ENCODE data around the gene AGBL3. TPM values are rescaled to one million over a fixed set of nuclear protein-coding genes. Genes with fewer than 3 reads are reported as not detected.

The AGBL3 gene
- total RNA-seq, 4 donors from 2014 or later = 0.69 to 2.8 (median 0.92) TPM

GRCh38 chr7:135098391-135098790 lies 112.1 kb downstream of the AGBL3 start:
- no peak for DNase-seq (ENCODE audit: low spot score in 2 of 2)
- no peak for TF ChIP-seq CTCF (IDR thresholded peaks at IDR 0.05)
- no peak for TF ChIP-seq POLR2A (IDR thresholded peaks at IDR 0.05)
- H3K4me3 ChIP-seq (ENCODE audit: low read depth, poor library complexity, severe bottlenecking) = no peak overlapping the region
- intact Hi-C loops (cut with DNase I; ENCODE audit: low total_unique reads) = no loop called here
- WGBS, 2 donors = 23 to 33% methylated on average over 3 of the region's 3 CpGs

- DNase-seq (ENCODE audit: low spot score in 2 of 2) = no peak
- no peak overlapping the region for H3K4me3 ChIP-seq (ENCODE audit: low read depth, poor library complexity, severe bottlenecking)
- intact Hi-C loops (cut with DNase I; ENCODE audit: low total_unique reads) = no loop called here
- no peak for TF ChIP-seq POLR2A (IDR thresholded peaks at IDR 0.05)
- no peak for TF ChIP-seq CTCF (IDR thresholded peaks at IDR 0.05)
Observed at GRCh38 chr7:135100856-135101255, 114.5 kb downstream of the AGBL3 start.

GRCh38 chr7:135102372-135102771 lies 116.1 kb downstream of the AGBL3 start:
- no peak for DNase-seq (ENCODE audit: low spot score in 2 of 2)
- intact Hi-C loops (cut with DNase I; ENCODE audit: low total_unique reads) = no loop called here
- TF ChIP-seq CTCF (IDR thresholded peaks at IDR 0.05) (no peak), POLR2A (IDR thresholded peaks at IDR 0.05) (no peak)
- no peak overlapping the region for H3K4me3 ChIP-seq (ENCODE audit: low read depth, poor library complexity, severe bottlenecking)

GRCh38 chr7:135109562-135109961 lies 123.3 kb downstream of the AGBL3 start:
- H3K4me3 ChIP-seq (ENCODE audit: low read depth, poor library complexity, severe bottlenecking) = no peak overlapping the region
- 77 to 80% methylated on average over 4 of the region's 4 CpGs for WGBS, 2 donors
- DNase-seq (ENCODE audit: low spot score in 2 of 2) = no peak
- TF ChIP-seq POLR2A (IDR thresholded peaks at IDR 0.05) = no peak
- no peak for TF ChIP-seq CTCF (IDR thresholded peaks at IDR 0.05)
- intact Hi-C loops (cut with DNase I; ENCODE audit: low total_unique reads) = no loop called here

GRCh38 chr7:135109976-135110375 lies 123.7 kb downstream of the AGBL3 start:
- no peak for TF ChIP-seq CTCF (IDR thresholded peaks at IDR 0.05)
- TF ChIP-seq POLR2A (IDR thresholded peaks at IDR 0.05) = no peak
- 88% methylated on average over 1 of the region's 1 CpG for WGBS, 2 donors
- intact Hi-C loops (cut with DNase I; ENCODE audit: low total_unique reads) = no loop called here

GRCh38 chr7:135111379-135111778 lies 125.1 kb downstream of the AGBL3 start:
- 54 to 61% methylated on average over 2 of the region's 2 CpGs for WGBS, 2 donors
- H3K4me3 ChIP-seq (ENCODE audit: low read depth, poor library complexity, severe bottlenecking) = no peak overlapping the region
- intact Hi-C loops (cut with DNase I; ENCODE audit: low total_unique reads) = no loop called here
- no peak for DNase-seq (ENCODE audit: low spot score in 2 of 2)
- TF ChIP-seq POLR2A (IDR thresholded peaks at IDR 0.05) (no peak), CTCF (IDR thresholded peaks at IDR 0.05) (no peak)

More at GRCh38 chr7:135109976-135110375, 123.7 kb downstream of the AGBL3 start:
- no peak overlapping the region for H3K4me3 ChIP-seq (ENCODE audit: low read depth, poor library complexity, severe bottlenecking)
- DNase-seq (ENCODE audit: low spot score in 2 of 2) = no peak
